A549 (cell line): ENCODE data around the gene PROC.

Source experiments
- CTCF ChIP-seq: fragments of >200 bp; sonication (Bioruptor Twin); formaldehyde crosslinking; IDR thresholded peaks from 3 replicates; pipeline ENCODE4 v1.5.1; 2016
- HEYL ChIP-seq: fragments of 250-450 bp; sonication (Bioruptor Pico); IDR thresholded peaks from 2 replicates; pipeline ENCODE4 v1.8.0; 2021; ENCODE audit warnings: mild to moderate bottlenecking, moderate library complexity
- MAZ ChIP-seq: fragments of 150-350 bp; IDR thresholded peaks from 2 replicates; pipeline ENCODE4 v1.6.1; 2014; ENCODE audit warnings: antibody characterized with exemption, low read depth, low read length, borderline replicate concordance
- RAD21 ChIP-seq, 2 experiments: fragments of >200 bp in 1 of 2; sonication (Bioruptor Twin) in 1 of 2; formaldehyde crosslinking in 1 of 2; IDR thresholded peaks in 1 of 2; conservative IDR thresholded peaks in 1 of 2; 2 replicates in 1 of 2; 3 replicates in 1 of 2; pipeline ENCODE4 v1.6.1; 2012 to 2018; ENCODE audit warnings: inconsistent platforms in 1 of 2
- REST ChIP-seq: fragments of 200-600 bp; sonication (generic); IDR thresholded peaks from 2 replicates; pipeline ENCODE4 v1.6.1; 2016; ENCODE audit warnings: antibody characterized with exemption, mild to moderate bottlenecking, moderate library complexity
- USF2 ChIP-seq: fragments of 450-650 bp; IDR thresholded peaks from 2 replicates; pipeline ENCODE4 v1.6.1; 2014; ENCODE audit warnings: antibody characterized with exemption

- TF ChIP-seq MAZ (no peak), CTCF (no peak), REST (no peak), HEYL (CRISPR knock-in tag) (no peak), RAD21 (conservative IDR thresholded peaks at IDR 0.05 in 1 of 2, IDR thresholded peaks at IDR 0.05 in 1 of 2) (no peak), USF2 (no peak)
Observed at GRCh38 chr2:127462461-127462860, 44.2 kb downstream of the PROC start.
